Measurements from ENCODE around the gene OTOR.

Gene OTOR

GRCh38 chr20:16748308-16748900, at the start of gene OTOR:
Gene OTOR, plus strand, starts transcription at chr20:16748358. Its CDS starts 44 bp downstream, at chr20:16748402.
- no peak for DNase-seq

- no peak for DNase-seq
These were observed 48.9 kb upstream of the OTOR start for GRCh38 chr20:16699293-16699692.

- no peak for DNase-seq
These were observed 46.9 kb upstream of the OTOR start for GRCh38 chr20:16701296-16701695.

GRCh38 chr20:16703570-16703969, 44.6 kb upstream of the OTOR start:
- DNase-seq: no peak

- no peak for DNase-seq
These were observed 40.5 kb upstream of the OTOR start for GRCh38 chr20:16707674-16708073.

- DNase-seq: no peak
These were observed 39.6 kb upstream of the OTOR start for GRCh38 chr20:16708602-16709001.

- no peak for DNase-seq
These were observed 39.1 kb upstream of the OTOR start for GRCh38 chr20:16709017-16709416.

GRCh38 chr20:16710781-16711180, 37.4 kb upstream of the OTOR start:
- DNase-seq: no peak

- no peak for DNase-seq
These were observed 36.4 kb upstream of the OTOR start for GRCh38 chr20:16711661-16712258.

- no peak for DNase-seq
These were observed 35.6 kb upstream of the OTOR start for GRCh38 chr20:16712511-16712947.

- DNase-seq: no peak
These were observed 35.1 kb upstream of the OTOR start for GRCh38 chr20:16713066-16713465.

GRCh38 chr20:16714242-16714641, 33.9 kb upstream of the OTOR start:
- DNase-seq: no peak

- no peak for DNase-seq
These were observed 33.4 kb upstream of the OTOR start for GRCh38 chr20:16714751-16715150.

GRCh38 chr20:16719421-16719820, 28.7 kb upstream of the OTOR start:
- DNase-seq: no peak

- no peak for DNase-seq
These were observed 19.1 kb upstream of the OTOR start for GRCh38 chr20:16729080-16729479.

- DNase-seq: peak; percentile 87
These were observed 18.3 kb upstream of the OTOR start, which contains the start of gene SNRPB2 for GRCh38 chr20:16729565-16730460. Gene SNRPB2, plus strand, starts transcription at chr20:16730026. Its CDS starts 1,677 bp downstream, at chr20:16731703.

GRCh38 chr20:16732506-16733152, 15.5 kb upstream of the OTOR start:
- DNase-seq: no peak

GRCh38 chr20:16740365-16741072, 7.6 kb upstream of the OTOR start:
- no peak for DNase-seq

- DNase-seq: no peak
These were observed 3.9 kb upstream of the OTOR start for GRCh38 chr20:16744178-16744807.

GRCh38 chr20:16745204-16745603, 3.0 kb upstream of the OTOR start:
- no peak for DNase-seq

GRCh38 chr20:16747291-16747811, 807 bp upstream of the OTOR start:
- no peak for DNase-seq

- DNase-seq: no peak
These were observed 1.4 kb downstream of the OTOR start for GRCh38 chr20:16749573-16749972.

Measured in activated effector memory CD4-positive, alpha-beta T cell treated with Interleukin-2 at 50 U/mL for 16 hours (primary cell).